ENCODE data around the gene USHBP1.

USHBP1 gene

GRCh38 chr19:17209126-17210036, 55.2 kb downstream of the USHBP1 start:
- FAIRE-seq (peak; percentile 80), DNase-seq (ENCODE audit: insufficient read length, low spot score) (peak; percentile 73)
- 0 out of 2 replicates have a peak, but pooled peaks have one; percentile 14 for TF ChIP-seq POLR2AphosphoS5 (IDR thresholded peaks at IDR 0.05; ENCODE audit: low read depth, low read length)
- TF ChIP-seq PAX5 (IDR thresholded peaks at IDR 0.05; ENCODE audit: insufficient read depth, low read length, severe bottlenecking) = no peak

GRCh38 chr19:17206736-17207581, 57.6 kb downstream of the USHBP1 start:
- TF ChIP-seq POLR2A (IDR thresholded peaks at IDR 0.05; ENCODE audit: low read depth, low read length) = no peak
- no peak for TF ChIP-seq POLR2AphosphoS5 (IDR thresholded peaks at IDR 0.05; ENCODE audit: low read depth, low read length)
- TF ChIP-seq SPI1 (IDR thresholded peaks at IDR 0.05; ENCODE audit: low read depth, low read length) = no peak
- no peak for TF ChIP-seq TAF1 (IDR thresholded peaks at IDR 0.05; ENCODE audit: low read depth, low read length)
- no peak for TF ChIP-seq POU2F2 (IDR thresholded peaks at IDR 0.05; ENCODE audit: low read depth, low read length)
- no peak for TF ChIP-seq PAX5 (IDR thresholded peaks at IDR 0.05; ENCODE audit: insufficient read depth, low read length, severe bottlenecking)
- no peak for FAIRE-seq
- no peak for DNase-seq (ENCODE audit: insufficient read length, low spot score)

GRCh38 chr19:17205237-17206140, 59.1 kb downstream of the USHBP1 start:
- DNase-seq (ENCODE audit: insufficient read length, low spot score) (peak; percentile 67), FAIRE-seq (peak; percentile 33)
- peak; percentile 39; the same call in 1 of the 2 replicates for TF ChIP-seq POLR2A (IDR thresholded peaks at IDR 0.05; ENCODE audit: low read depth, low read length)
- no peak for TF ChIP-seq PAX5 (IDR thresholded peaks at IDR 0.05; ENCODE audit: insufficient read depth, low read length, severe bottlenecking)
- TF ChIP-seq POLR2AphosphoS5 (IDR thresholded peaks at IDR 0.05; ENCODE audit: low read depth, low read length) = 0 out of 2 replicates have a peak, but pooled peaks have one; percentile 26
- TF ChIP-seq SPI1 (IDR thresholded peaks at IDR 0.05; ENCODE audit: low read depth, low read length) = no peak
- TF ChIP-seq POU2F2 (IDR thresholded peaks at IDR 0.05; ENCODE audit: low read depth, low read length) = no peak

- FAIRE-seq (no peak), DNase-seq (ENCODE audit: insufficient read length, low spot score) (no peak)
- no peak for TF ChIP-seq POLR2A (IDR thresholded peaks at IDR 0.05; ENCODE audit: low read depth, low read length)
- no peak for TF ChIP-seq PAX5 (IDR thresholded peaks at IDR 0.05; ENCODE audit: insufficient read depth, low read length, severe bottlenecking)
- no peak for TF ChIP-seq TAF1 (IDR thresholded peaks at IDR 0.05; ENCODE audit: low read depth, low read length)
- TF ChIP-seq POU2F2 (IDR thresholded peaks at IDR 0.05; ENCODE audit: low read depth, low read length) = no peak
- no peak for TF ChIP-seq POLR2AphosphoS5 (IDR thresholded peaks at IDR 0.05; ENCODE audit: low read depth, low read length)
- TF ChIP-seq SPI1 (IDR thresholded peaks at IDR 0.05; ENCODE audit: low read depth, low read length) = no peak
These were observed 61.8 kb downstream of the USHBP1 start for GRCh38 chr19:17202713-17203112.

- TF ChIP-seq POLR2A (IDR thresholded peaks at IDR 0.05; ENCODE audit: low read depth, low read length) (peak; percentile 31; the same call in 1 of the 2 replicates), TAF1 (IDR thresholded peaks at IDR 0.05; ENCODE audit: low read depth, low read length) (no peak)
- no peak for DNase-seq (ENCODE audit: insufficient read length, low spot score)
- FAIRE-seq = peak; percentile 61
These were observed 62.3 kb downstream of the USHBP1 start for GRCh38 chr19:17202249-17202648.

- FAIRE-seq = no peak
These were observed 64.0 kb downstream of the USHBP1 start for GRCh38 chr19:17200408-17201079.

More at GRCh38 chr19:17200408-17201079, 64.0 kb downstream of the USHBP1 start:
- no peak for DNase-seq (ENCODE audit: insufficient read length, low spot score)
- TF ChIP-seq POLR2A (IDR thresholded peaks at IDR 0.05; ENCODE audit: low read depth, low read length) (no peak), POLR2AphosphoS5 (IDR thresholded peaks at IDR 0.05; ENCODE audit: low read depth, low read length) (no peak), TAF1 (IDR thresholded peaks at IDR 0.05; ENCODE audit: low read depth, low read length) (no peak), SPI1 (IDR thresholded peaks at IDR 0.05; ENCODE audit: low read depth, low read length) (no peak)

Measured in GM12891 (cell line).